GM21447 (cell line): ENCODE measurements around the gene TTC4.
A peak's percentile ranks its signal among the peaks of the same experiment; 100 is the strongest.

Experiments used
- ATAC-seq: cut with Tn5 transposase; IDR thresholded peaks from one replicate; pipeline ENCODE4 v1.9.1; 2021; ENCODE audit not compliant: unreplicated experiment

The TTC4 gene

DNA sequence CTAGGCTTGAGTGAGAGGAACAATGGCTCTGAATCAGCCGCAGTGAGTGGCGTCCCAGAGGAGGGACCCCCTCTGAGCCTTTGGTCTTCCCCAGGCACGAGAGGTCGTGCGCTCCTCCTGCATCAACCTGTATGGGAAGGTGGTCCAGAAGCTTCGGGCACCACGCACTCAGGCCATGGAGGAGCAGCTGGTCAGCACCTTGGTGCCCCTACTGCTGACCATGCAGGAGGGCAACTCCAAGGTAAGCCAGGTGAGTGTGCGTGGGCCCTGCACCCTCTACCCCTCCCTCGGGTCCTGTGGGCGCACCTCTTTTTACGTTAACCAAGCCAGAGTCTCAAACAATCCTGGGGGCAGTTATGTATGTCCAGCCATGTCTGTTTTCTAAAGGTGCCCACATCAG, 13.7 kb upstream of the TTC4 start:
- no peak for ATAC-seq

- no peak for ATAC-seq
These were observed 12.2 kb upstream of the TTC4 start for GRCh38 chr1:54703471-54703870.

- ATAC-seq, result no peak
These were observed 10.5 kb upstream of the TTC4 start for GRCh38 chr1:54705153-54705552.

DNA sequence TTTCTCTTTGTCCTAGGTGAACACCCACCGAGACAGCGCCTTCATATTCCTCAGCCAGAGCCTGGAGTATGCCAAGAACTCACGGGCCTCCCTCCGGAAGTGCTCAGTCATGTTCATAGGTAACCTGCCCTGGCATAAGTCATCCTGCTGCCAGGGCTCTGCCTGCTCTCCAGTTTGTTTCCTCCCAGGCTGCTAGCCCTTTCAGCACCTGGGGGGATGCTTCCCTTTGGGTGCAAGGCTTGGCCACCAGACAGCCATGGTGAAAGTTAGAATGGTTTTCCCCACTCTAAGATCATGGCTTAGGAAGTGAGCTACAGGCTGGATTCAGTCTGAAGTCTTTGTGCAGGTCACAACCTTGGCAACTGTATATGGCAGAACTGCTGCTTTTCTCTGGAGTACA, 9.2 kb upstream of the TTC4 start:
- no peak for ATAC-seq

DNA sequence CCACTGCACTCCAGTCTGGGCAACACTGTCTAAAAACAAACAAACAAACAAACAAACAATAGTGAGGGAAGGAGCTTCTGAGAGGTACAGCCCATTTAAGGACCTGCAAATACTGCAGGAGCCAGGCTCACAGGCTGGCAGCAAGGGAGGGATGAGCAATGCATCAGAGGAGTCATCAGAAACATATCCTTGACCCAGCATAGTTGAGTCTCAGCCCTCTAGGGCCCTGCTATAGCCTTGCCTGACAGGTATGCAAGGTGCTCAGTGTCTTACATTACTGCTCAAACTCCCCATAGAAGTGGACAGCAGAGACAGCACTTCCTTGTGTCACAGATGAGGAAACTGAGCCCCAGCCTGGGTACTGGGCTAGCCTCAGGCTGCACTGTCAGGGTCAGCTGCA, 7.3 kb upstream of the TTC4 start:
- no peak for ATAC-seq

DNA sequence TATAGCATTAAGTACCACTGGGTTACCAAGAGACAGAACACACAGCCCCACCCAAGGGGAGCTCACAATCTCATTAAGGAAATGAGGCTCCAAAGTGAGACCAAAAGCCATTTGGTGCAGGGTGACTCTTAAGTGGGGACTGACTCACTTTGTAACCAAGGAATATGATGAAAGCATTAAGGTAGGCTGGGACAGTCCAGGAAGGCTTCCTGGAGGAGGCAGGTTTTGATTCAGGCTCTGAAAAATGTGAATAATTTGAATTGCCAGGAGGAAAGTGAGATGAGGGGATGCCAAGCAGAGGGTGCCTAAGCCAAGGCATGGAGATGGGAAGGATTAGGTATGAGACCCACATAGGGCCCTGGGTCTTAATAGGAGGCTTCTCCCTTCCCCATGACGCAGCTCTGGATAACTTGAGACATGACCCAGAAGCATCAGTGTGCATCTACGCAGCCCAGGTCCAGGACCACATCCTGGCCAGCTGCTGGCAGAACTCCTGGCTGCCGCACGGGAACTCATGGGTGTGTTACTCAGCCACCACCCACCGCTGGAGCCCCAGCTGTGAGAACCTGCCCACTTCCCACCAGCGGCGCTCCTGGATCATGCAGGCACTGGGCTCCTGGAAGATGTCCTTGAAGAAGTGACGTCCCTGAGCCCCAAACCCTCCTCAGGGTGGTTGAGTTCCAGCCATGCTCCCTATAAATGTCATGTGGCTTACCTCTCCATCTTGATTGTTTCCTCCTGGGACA, 5.9 kb upstream of the TTC4 start:
- ATAC-seq, result no peak

DNA sequence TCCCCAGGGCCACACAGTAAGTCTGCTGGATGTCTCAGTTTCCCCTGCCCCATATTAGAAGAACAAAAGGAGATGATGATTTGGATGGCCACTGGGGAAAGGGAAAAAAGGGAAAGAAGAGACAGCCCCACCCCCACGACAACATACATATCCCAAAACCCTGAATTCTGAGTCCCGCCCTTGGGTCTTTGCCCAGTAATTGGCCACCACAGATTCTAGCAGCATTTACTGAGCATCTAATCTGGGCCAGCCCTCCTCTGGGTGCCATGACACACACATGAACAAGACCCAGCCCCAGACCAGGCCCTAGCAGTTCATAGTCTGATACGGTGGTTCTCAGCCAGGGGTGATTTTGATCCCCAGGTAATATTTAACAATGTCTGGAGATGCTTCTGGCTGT, 5.2 kb upstream of the TTC4 start:
- ATAC-seq, result no peak

- ATAC-seq, result no peak
These were observed 4.8 kb upstream of the TTC4 start for GRCh38 chr1:54710841-54711240.

- ATAC-seq, result no peak
These were observed 4.1 kb upstream of the TTC4 start for GRCh38 chr1:54711536-54711935.

DNA sequence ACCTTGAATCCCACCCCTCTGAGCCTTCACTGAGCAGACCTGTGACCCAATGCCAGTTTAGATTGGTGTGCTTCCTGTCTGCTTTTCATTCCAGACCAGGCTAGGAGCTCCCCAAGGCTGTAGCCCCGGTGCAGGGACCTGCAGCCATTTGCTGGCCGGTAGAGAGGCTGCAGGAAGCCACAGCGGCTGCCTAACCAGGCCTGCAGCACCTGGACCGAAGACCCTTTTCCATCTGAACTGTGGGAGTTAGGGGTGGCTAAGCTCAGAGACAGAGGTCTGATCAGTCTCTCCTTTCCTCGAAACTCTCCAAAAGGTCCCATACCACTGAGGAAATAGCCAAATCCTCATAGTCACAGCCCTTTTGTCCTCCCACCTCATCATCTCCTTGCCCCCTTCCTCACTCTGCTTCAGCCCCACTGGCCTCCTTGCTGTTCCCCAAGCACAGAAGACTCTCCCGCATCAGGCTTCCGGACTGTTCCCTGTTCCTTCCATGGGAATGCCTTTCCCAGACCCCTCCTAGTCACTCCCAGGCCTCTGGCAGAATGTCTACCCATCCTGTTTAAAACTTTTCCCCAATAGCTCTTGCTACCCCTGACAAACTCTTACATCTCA, 674 bp upstream of the TTC4 start:
- no peak for ATAC-seq

GRCh38 chr1:54716299-54717047, 812 bp downstream of the TTC4 start:
- ATAC-seq, result peak; percentile 2

GRCh38 chr1:54721719-54722118, 6.1 kb downstream of the TTC4 start:
- ATAC-seq, result no peak

DNA sequence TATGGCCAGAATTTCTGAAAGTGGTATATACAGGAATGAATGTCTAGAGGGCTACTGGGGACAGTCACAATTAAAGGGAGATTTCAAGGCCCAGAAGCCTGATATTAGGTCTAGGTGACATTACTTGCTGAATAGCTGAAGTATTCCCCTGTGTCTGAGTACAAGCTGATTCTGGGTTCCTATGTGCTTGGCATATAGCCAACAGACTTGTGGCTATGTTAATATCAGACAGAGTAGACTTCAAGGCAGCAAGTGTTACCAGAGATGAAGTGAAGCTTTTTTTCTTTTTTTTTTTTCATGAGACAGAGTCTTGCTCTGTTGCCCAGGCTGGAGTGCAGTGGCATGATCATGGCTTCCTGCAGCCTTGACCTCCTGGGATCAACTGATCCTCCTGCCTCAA, 8.3 kb downstream of the TTC4 start:
- ATAC-seq, result no peak

DNA sequence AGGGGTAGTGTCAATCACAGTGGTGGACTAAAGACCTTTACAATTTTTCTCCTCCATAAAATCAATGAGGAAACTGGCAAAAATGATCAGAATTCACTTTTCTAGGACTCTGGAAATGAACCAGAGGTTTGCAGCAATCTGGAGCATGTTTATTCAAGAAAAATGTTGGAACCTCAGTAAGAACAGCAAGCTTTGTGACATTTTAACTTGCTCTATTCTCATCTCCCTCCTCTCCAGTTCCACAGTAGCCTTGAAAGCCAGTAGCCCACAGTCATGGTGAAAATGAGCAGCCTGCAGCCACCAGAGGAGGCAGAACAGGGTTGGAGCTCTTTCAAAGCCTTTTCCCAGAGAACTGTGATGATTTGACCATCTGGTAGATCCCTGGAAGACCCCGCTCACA, 9.1 kb downstream of the TTC4 start:
- no peak for ATAC-seq

- no peak for ATAC-seq
These were observed 12.4 kb downstream of the TTC4 start for GRCh38 chr1:54728027-54728426.

DNA sequence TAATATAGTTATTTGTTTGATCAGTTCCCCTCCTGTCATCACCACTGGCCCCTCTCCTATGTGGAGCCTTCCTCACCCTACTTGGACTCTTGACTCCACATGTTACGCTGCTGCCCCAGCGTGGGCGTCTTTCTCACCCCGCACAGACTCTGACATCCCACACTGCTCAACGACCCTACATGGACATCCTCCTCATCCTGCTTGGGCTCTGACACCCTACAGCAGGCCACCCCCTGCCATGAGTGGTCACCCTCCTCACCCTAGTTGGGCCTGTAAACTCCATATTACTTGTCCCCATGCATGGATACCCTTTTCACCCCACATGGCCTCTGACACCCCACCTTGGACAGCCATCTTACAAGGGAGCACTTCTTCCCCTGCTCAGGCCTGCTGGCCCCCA, 21.0 kb downstream of the TTC4 start:
- ATAC-seq, result no peak

DNA sequence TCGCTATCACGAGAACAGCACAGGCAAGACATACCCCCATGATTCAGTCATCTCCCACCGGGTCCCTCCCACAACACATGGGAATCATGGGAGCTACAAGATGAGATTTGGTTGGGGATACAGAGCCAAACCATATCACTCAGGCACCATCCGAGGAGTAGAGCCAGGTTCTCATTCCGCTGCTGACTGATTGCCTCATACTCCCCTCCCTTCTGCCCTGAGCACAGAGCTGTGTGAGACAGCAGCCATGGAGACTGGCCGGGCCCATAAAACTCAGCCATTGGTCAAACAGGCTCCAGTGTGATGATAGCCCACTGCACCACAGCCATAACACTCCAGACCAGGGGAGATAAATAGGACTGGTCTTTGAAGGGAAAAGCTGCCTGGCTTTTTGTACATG, 22.6 kb downstream of the TTC4 start:
- ATAC-seq, result no peak

- ATAC-seq, result no peak
These were observed 25.9 kb downstream of the TTC4 start for GRCh38 chr1:54741531-54741930.

- no peak for ATAC-seq
These were observed 26.6 kb downstream of the TTC4 start for GRCh38 chr1:54742282-54742681.

GRCh38 chr1:54743416-54744226, 28.0 kb downstream of the TTC4 start:
- ATAC-seq, result no peak

- ATAC-seq, result no peak
These were observed 29.0 kb downstream of the TTC4 start for GRCh38 chr1:54744696-54745095.
